BE2C (cell line): ENCODE measurements around the gene NOL4L.

ENCODE experiments used
- DNase-seq: peaks from one replicate; pipeline ENCODE4 v3.0.0-alpha.2; 2020
- H3K27me3 ChIP-seq: fragments of 250-450 bp; sonication (Bioruptor Pico); 2 replicates; pipeline ENCODE4 v1.5.1; 2020; ENCODE audit warnings: mild to moderate bottlenecking
- H3K36me3 ChIP-seq: fragments of 250-450 bp; sonication (Bioruptor Pico); 2 replicates; pipeline ENCODE4 v1.5.1; 2020; ENCODE audit warnings: mild to moderate bottlenecking
- H3K4me1 ChIP-seq: fragments of 250-450 bp; sonication (Bioruptor Pico); 2 replicates; pipeline ENCODE4 v1.5.1; 2020
- H3K4me3 ChIP-seq: 2 replicates; pipeline ENCODE4 v1.5.1; 2011; ENCODE audit warnings: low read depth, low read length
- H3K9me3 ChIP-seq: fragments of 250-450 bp; sonication (Bioruptor Pico); 2 replicates; pipeline ENCODE4 v1.5.1; 2020
- TF ChIP-seq, protein P1 (sequence below): IDR thresholded peaks from 2 replicates; pipeline ENCODE4 v1.5.1; 2012; ENCODE audit warnings: mild to moderate bottlenecking, low read depth, low read length

The NOL4L gene

DNA sequence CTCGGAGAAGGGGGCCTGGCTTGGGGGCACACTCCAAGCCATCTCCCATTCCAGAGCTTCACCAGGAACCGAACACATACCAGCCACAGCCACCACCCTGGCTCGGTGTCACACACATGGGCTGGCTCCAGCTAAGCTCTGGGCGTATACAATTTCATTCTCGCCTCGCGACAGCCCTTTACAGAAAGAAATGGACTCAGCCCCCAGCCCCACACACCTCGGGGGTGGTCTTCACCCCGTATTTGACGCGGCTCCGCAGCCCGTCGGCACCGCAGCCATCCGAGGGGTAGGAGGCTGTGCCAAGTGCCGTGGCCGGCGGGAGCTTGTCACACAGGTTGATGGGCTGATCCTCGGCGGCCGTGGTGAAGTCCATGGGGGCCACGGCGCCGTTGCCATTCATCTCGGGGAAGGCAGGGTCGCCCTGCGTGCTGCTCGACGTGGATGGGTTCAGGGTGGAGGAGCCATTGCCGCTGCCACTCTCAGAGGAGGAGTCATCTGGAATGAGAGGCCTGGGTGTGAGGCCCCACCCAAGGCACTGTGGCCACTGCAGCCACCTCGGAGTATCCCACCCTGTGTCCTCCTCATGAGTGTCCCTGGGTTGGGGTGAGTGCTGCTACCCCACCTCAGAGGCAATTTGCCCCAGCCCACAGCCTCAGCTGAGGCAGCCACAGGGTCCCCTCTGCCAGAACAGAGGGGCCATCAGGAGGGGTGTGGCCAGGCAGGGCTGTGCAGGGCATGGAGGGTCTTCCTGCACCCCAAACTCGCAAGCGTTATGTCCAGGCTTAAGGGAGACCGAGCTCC is 129.0 kb downstream of the NOL4L start:
- Histone ChIP-seq H3K36me3 (peaks cover 40% of the 10 kb centered on the region), H3K4me3 (no peak overlapping the region; the same call in 1 of the 2 replicates), H3K27me3 (no peaks in the 10 kb centered on the region), H3K9me3 (no peaks in the 10 kb centered on the region), H3K4me1 (peaks cover 25% of the 10 kb centered on the region)
- DNase-seq = no peak
- TF ChIP-seq, protein P1, sequence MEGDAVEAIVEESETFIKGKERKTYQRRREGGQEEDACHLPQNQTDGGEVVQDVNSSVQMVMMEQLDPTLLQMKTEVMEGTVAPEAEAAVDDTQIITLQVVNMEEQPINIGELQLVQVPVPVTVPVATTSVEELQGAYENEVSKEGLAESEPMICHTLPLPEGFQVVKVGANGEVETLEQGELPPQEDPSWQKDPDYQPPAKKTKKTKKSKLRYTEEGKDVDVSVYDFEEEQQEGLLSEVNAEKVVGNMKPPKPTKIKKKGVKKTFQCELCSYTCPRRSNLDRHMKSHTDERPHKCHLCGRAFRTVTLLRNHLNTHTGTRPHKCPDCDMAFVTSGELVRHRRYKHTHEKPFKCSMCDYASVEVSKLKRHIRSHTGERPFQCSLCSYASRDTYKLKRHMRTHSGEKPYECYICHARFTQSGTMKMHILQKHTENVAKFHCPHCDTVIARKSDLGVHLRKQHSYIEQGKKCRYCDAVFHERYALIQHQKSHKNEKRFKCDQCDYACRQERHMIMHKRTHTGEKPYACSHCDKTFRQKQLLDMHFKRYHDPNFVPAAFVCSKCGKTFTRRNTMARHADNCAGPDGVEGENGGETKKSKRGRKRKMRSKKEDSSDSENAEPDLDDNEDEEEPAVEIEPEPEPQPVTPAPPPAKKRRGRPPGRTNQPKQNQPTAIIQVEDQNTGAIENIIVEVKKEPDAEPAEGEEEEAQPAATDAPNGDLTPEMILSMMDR = no peak

DNA sequence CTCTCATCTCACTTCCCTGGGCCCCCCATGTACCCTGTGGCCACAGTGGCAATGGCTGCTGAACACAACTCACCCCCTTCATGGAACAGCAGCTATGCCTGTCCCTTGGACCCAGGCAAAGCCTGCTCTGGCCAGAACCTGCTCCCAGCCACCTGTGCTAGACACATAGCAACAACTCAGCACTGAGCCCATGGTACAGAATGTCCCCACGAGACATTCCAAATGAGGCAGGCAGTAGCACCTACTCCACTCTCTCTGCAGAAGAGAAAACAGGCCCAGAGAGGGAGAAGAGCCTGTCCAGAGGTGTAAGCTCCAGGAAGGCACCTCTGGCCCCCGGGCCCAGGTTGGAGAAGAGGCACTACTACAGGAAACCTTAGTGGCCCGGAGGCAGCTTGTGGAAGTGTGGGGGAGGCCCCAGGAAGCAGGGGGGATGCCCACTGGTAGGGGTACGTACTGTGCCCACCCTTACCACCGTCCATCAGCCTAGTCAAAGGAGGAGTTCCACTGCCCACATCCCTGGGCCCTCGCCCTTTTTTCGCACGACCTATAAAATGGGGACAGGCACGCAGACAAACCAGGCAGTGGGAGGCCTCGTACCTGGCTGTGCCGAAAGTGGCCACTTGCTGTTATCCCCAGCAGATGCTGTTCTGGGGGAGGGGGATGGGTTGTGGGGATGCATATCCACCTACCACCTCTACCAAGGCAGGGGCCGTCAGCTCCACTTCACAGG is 129.8 kb downstream of the NOL4L start:
- no peak overlapping the region for H3K4me3 ChIP-seq
- no peaks in the 10 kb centered on the region for H3K9me3 ChIP-seq
- TF ChIP-seq, protein P1 = no peak
- DNase-seq = no peak
- H3K4me1 ChIP-seq = peaks cover 33% of the 10 kb centered on the region
- H3K27me3 ChIP-seq = no peaks in the 10 kb centered on the region
- peaks cover 47% of the 10 kb centered on the region for H3K36me3 ChIP-seq

DNA sequence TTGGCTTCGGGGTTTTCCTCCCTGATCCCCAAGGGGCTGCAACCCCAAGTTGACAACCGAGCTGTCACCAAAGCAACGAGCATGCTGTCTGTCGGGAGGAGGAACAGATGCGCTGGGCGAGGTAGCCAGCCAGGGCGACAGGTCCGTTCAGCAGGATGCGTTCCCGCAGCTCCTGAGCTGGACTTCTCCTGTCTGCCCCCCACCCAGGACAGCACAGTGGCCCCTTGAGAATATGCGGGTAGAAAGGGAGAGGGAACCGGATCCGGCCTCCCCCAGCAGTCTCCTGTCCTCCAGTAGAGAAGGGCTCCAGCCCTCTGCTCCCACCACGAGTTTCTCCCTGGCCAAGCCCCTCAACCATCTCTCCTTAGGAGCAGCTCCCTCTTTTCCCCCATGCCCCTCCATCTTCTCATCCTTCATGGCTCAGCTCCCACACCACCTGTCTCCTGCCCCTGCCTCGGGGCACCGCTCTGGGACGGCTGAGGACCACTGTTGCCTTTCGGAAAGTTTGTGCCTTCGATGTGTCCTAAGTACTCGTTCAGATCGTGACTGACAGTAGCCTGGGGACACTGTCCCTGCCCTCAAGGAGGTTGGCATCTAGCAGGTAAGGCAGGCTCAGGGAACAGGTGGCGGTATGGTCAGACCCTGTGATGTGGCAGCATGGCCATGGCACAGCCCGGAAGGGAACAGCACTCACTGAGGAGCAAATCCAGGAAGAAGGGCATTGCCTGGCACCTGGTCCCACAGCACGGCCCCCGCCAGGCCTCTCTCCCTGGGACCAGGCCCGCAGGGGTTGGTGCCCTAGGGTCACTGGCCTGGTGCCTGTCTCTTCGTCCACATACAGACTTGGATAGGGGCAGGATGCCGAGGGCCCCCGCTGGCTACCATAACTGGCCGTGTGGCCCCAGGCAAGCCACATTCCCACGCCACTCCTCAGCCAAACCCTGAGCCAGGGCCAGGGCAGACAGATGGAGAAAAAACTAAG is 130.7 kb downstream of the NOL4L start:
- Histone ChIP-seq H3K36me3 (peaks cover 47% of the 10 kb centered on the region), H3K9me3 (no peaks in the 10 kb centered on the region), H3K4me3 (no peak overlapping the region), H3K27me3 (no peaks in the 10 kb centered on the region), H3K4me1 (peaks cover 42% of the 10 kb centered on the region)
- TF ChIP-seq, protein P1 = no peak
- no peak for DNase-seq

DNA sequence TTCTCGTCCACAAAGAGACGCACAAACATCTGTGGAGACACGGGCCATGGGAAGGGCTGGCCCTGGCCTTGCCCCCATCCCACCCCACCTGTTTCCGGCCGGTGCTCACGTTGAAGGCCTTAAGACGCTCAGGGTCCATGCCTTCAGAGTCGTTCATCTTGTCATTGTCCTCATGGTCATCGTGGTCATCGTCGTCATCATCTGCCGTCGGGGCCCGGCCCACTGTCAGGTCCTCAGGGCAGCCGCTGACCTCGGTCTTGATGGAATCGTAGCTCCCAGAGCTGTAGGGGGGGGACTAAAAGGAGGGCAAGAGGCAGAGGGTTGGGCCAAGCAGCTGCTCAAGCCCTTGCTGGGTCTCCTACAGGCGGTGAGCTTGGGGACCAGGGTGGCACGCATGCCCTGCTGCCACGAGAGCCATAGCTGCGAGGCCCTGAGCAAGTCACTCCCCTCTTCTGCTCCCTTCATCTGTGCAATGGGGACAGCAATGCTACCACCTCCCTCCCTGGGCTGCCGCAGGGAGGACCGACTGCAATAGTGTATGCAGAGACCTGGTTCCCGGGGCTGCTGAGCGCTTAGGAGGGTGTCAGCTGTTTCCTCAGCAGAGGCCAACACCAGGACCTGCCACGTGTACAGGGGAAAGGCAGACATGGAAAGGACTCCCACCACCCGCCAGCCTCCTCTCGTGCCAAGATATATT is 131.5 kb downstream of the NOL4L start:
- Histone ChIP-seq H3K4me3 (no peak overlapping the region), H3K36me3 (peaks cover 47% of the 10 kb centered on the region), H3K27me3 (no peaks in the 10 kb centered on the region), H3K4me1 (peaks cover 49% of the 10 kb centered on the region), H3K9me3 (no peaks in the 10 kb centered on the region)
- TF ChIP-seq, protein P1 = no peak
- DNase-seq = no peak

DNA sequence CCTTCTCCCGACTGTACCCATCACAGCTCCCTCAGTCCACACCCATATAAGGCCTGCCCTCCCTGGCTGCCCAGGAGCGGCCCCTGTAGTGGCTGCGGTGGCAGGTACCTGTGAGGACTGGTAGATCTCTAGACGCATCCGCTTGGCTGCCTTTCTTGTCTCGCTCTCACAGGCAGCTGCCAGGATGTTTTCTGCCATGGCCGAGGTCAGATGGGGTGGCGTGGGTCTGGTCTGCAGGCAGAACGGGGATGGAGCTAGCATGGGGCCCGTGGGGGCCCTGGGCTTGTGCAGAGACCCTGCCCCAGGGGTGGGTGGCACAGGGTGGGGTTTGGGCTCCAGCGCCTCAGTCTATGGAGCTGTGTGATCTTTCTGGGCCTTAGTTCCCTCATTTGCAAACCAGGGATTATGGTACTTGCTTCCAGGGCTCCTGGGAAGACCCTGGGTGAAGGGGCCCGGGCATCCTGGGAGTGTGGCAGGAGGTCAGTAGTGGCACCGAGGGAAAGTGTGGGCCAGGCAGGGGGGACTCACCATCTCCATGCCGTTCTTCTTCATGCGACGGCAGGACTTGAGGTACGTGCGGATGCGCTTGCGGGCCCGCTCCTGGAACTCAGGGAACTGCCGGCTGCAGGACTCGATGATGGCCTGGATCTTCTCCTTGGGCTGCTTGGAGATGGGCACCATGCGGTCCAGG is 132.2 kb downstream of the NOL4L start:
- H3K4me3 ChIP-seq = no peak overlapping the region
- no peak for DNase-seq
- H3K27me3 ChIP-seq = no peaks in the 10 kb centered on the region
- peaks cover 52% of the 10 kb centered on the region for H3K36me3 ChIP-seq
- peaks cover 47% of the 10 kb centered on the region for H3K4me1 ChIP-seq
- TF ChIP-seq, protein P1 = no peak
- no peaks in the 10 kb centered on the region for H3K9me3 ChIP-seq
